HG03045 (cell line): ENCODE data around the gene VEGFC.
A peak's percentile ranks its signal among the peaks of the same experiment; 100 is the strongest.

Experiments
- ATAC-seq: cut with Tn5 transposase; IDR thresholded peaks from one replicate; pipeline ENCODE4 v1.9.1; 2021; ENCODE audit warnings: mild to moderate bottlenecking, moderate library complexity; ENCODE audit not compliant: unreplicated experiment

Gene VEGFC

GRCh38 chr4:176792326-176793059 lies at the start of gene VEGFC:
Gene VEGFC, minus strand, starts transcription at chr4:176792922. Its CDS starts 611 bp downstream, at chr4:176792311.
- peak; percentile 79 for ATAC-seq

DNA sequence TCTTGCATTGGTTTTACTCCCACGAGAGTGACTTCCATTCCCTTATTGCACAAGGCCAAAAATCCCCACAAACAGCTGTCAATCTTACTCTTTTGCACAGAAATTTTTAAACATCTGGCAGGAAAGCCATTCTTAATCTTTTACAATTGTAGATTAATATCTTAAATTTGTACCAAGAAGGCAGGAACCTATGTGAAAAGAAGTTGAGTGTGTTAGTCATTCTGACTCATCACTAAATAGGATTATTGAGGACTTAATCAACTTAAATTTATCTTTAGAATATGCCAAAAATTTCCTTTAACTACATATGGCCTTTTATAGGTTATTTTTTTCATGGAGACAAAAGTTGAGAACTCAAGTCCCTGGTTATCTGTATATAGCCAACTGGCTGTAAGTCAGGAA lies 49.0 kb upstream of the VEGFC start:
- ATAC-seq, result no peak

DNA sequence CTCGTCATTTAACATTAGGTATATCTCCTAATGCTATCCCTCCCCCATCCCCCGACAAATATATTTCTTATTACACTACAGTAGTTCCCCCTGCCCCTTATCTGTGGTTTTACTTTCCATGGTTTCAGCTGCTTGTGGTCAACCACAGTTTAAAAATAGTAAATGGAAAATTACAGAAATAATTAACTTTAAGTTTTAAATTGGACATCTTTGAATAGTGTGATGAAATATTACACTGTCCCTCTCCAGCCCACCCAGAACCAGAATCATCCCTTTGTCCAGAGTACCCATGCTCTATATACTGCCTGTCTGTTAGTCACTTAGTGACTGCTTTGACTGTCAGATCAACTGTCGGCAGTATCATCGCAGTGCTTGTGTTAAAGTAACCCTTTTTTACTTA lies 47.4 kb upstream of the VEGFC start:
- no peak for ATAC-seq

DNA sequence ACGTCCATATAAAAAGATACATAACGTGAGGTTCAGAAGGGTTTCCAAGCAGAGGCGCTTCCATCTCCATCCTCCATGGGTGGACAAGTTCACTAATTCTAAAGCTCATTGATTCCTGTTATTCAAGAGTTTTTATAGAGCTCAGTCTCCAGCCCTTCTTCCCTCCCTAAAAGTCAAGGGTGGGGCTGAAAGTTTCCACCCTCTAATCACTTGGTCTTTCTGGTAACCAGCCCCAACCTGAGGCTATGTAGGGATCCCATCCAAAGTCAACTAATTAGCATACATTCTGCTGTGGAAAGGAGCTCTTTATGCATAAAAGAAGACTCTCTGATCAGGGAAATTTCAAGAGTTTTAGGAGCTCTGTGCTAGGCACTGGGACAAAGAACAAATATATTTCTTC lies 46.9 kb upstream of the VEGFC start:
- no peak for ATAC-seq

GRCh38 chr4:176838601-176839433 lies 46.1 kb upstream of the VEGFC start:
- no peak for ATAC-seq

DNA sequence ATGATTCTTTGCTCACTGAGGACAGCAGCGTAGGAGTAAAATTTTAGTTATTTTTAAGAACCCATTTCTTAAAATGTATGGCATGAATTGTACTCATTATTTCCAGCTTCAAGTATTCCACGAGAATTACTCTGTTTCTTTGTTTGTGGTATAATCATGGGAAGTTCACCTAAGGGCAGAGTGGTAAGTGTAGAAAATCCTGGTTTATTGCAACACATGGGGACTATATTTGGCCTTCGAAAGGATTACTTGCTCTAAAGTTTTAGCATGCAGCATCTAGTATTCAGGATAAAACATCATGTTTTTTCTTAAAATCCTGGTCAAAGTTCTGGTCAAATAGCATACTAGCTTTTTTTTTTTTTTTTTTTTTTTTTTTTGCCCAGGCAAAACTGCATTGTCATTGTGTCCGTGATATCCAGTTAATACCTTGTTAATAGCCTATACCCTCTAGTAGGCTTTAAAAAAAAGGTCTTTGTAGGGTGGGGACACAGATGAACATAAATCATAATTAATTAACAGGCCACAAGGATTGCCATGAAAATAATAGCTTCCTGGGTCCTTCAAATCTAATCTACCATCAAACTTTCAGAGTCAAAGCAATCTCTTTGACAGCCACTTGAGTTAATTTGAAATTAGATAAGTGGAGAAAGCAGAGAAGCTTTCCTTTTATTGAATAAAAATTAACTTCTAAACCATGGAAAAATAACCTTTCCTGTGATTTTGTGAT lies 44.6 kb upstream of the VEGFC start:
- no peak for ATAC-seq

GRCh38 chr4:176834531-176834930 lies 41.8 kb upstream of the VEGFC start:
- no peak for ATAC-seq

- ATAC-seq, result no peak
Measured at GRCh38 chr4:176833400-176834175, 40.9 kb upstream of the VEGFC start.

DNA sequence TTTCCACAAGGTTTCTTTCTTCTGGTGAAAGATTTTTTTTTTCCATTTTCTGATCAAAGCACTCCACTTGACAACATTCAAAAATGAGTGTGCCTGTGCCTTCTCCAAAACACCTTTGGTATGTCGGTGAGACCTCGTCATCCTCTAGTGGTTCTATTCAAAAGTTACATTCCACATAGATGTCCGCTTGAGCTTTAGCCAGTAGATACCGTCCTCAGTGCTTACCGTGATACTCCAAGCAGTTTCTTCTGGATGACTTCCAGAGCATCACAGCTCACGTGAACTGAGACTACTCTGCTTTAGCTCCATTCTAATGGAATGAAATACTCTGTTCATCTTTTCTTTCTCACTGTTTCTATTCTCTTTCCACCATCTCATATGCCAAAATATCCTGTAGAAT lies 38.2 kb upstream of the VEGFC start:
- no peak for ATAC-seq

GRCh38 chr4:176825586-176825985 lies 32.9 kb upstream of the VEGFC start:
- ATAC-seq, result no peak

GRCh38 chr4:176824645-176825366 lies 32.1 kb upstream of the VEGFC start:
- no peak for ATAC-seq

DNA sequence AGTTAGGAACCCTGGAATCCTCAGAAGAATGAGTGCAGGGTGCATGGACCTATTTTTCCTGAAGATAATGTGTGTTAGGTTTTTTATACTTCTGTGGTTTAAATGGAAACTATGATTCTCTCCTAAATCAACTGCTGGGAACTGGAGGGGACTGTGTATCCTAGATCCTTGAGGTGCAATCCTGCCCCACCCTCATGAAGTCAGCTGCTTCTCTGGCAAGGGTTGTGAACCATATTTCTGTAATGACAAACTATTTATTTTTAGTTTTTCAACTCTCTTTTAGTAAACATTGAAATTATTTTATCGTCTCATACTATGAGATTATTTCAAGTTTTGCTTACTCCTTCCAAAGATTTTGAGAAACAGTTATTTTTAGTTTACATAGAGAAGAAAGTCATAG lies 25.8 kb upstream of the VEGFC start:
- no peak for ATAC-seq

DNA sequence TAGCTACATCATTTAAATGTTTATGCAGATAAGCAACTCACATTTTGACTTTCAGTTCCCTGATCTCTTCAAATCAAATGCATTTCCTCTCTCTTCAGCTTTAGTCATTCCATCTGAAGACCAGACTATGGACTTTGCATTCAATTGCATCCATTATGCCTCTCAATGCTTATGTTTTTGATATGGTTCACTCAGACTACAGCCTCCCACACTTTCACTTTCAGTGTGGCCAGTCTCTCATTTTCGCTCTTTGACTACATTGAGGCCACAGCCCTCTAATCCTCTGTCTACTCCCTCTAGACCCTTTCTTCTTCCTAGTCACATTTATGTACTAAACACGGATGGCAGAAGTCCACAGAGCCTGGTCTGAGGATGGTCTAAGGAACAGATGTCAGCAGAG lies 24.5 kb upstream of the VEGFC start:
- peak; percentile 60 for ATAC-seq

DNA sequence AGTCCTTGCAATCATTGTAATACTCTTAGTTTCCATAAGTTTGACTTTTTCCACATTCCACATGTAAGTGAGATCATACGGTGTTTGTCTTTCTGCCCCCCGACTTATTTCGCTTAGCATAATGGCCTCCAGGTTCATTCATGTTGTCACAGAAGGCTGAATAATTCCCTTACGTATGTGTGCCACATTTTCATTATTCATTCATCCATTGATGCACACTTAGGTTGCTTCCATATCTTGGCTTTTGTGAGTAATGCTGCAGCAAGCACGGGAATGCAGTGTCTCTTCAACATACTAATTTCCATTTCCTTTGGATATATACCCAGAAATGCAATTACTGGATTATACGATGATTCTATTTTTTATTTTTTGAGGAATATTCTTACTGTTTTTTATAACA lies 22.0 kb upstream of the VEGFC start:
- ATAC-seq, result no peak

- ATAC-seq, result no peak
Measured at GRCh38 chr4:176810481-176811249, 17.9 kb upstream of the VEGFC start.

GRCh38 chr4:176806778-176807375 lies 14.2 kb upstream of the VEGFC start:
- no peak for ATAC-seq

- ATAC-seq, result no peak
Measured at GRCh38 chr4:176805155-176805554, 12.4 kb upstream of the VEGFC start.

- ATAC-seq, result no peak
Measured at GRCh38 chr4:176800891-176801534, 8.3 kb upstream of the VEGFC start.

- ATAC-seq, result no peak
Measured at GRCh38 chr4:176799653-176800052, 6.9 kb upstream of the VEGFC start.
